Measurements from ENCODE around the gene NPTX2.
"Not testable (repeated sequence)": the region's sequence is repeated elsewhere in the genome, so short reads cannot be mapped to it uniquely, and the experiment has no call there.

DNA sequence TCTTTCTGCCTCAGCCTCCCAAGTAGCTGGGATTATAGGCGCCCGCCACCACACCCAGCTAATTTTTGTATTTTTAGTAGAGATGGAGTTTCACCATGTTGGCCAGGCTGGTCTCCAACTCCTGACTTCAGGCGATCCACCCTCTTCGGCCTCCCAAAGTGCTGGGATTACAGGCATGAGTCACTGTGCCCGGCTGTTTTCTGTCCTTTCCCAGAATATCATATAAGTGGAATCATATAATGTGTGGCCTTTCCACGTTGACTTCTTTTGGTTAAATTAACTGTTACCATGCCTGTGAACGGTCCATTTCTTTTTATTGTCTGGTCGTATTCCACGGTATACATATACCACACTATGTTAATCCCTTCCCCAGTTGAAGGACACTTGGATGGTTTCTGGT is 44.4 kb upstream of the NPTX2 start:
- TF ChIP-seq, protein P1, sequence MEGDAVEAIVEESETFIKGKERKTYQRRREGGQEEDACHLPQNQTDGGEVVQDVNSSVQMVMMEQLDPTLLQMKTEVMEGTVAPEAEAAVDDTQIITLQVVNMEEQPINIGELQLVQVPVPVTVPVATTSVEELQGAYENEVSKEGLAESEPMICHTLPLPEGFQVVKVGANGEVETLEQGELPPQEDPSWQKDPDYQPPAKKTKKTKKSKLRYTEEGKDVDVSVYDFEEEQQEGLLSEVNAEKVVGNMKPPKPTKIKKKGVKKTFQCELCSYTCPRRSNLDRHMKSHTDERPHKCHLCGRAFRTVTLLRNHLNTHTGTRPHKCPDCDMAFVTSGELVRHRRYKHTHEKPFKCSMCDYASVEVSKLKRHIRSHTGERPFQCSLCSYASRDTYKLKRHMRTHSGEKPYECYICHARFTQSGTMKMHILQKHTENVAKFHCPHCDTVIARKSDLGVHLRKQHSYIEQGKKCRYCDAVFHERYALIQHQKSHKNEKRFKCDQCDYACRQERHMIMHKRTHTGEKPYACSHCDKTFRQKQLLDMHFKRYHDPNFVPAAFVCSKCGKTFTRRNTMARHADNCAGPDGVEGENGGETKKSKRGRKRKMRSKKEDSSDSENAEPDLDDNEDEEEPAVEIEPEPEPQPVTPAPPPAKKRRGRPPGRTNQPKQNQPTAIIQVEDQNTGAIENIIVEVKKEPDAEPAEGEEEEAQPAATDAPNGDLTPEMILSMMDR (IDR thresholded peaks at IDR 0.05), result not testable (repeated sequence)
- not testable (repeated sequence) for TF ChIP-seq POLR2A, EP300 (IDR thresholded peaks at IDR 0.05)
